HepG2 (cell line): ENCODE measurements around the gene MRPL10.

Source experiments
- ATF1 ChIP-seq: IDR thresholded peaks from 2 replicates; pipeline ENCODE4 v1.6.1; 2016; ENCODE audit warnings: mild to moderate bottlenecking, control low read depth
- DPF2 ChIP-seq: sonication (generic); formaldehyde crosslinking; IDR thresholded peaks from 2 replicates; pipeline ENCODE4 v1.4.0; 2020; ENCODE audit warnings: mild to moderate bottlenecking, low read depth, missing genetic modification reagents, borderline replicate concordance
- MIER3 ChIP-seq: IDR thresholded peaks from 2 replicates; pipeline ENCODE4 v1.6.1; 2016; ENCODE audit warnings: missing compliant biosample characterization, borderline replicate concordance
- ONECUT2 ChIP-seq: sonication (generic); formaldehyde crosslinking; IDR thresholded peaks from 2 replicates; pipeline ENCODE4 v1.4.0; 2020; ENCODE audit warnings: missing genetic modification reagents
- ZNF382 ChIP-seq: sonication (generic); formaldehyde crosslinking; IDR thresholded peaks from 2 replicates; pipeline ENCODE4 v1.5.0; 2020; ENCODE audit warnings: missing genetic modification reagents, mild to moderate bottlenecking, borderline replicate concordance
- ZNF776 ChIP-seq: sonication (generic); formaldehyde crosslinking; IDR thresholded peaks from 2 replicates; pipeline ENCODE4 v1.4.0; 2020; ENCODE audit warnings: mild to moderate bottlenecking, missing genetic modification reagents
- ZSCAN5A ChIP-seq: sonication (generic); formaldehyde crosslinking; IDR thresholded peaks from 2 replicates; pipeline ENCODE4 v1.8.0; 2022; ENCODE audit warnings: mild to moderate bottlenecking, missing genetic modification reagents, borderline replicate concordance
- TF ChIP-seq, protein P1 (sequence below): sonication (generic); formaldehyde crosslinking; IDR thresholded peaks from 2 replicates; pipeline ENCODE4 v1.4.0; 2020; ENCODE audit warnings: missing genetic modification reagents

DNA sequence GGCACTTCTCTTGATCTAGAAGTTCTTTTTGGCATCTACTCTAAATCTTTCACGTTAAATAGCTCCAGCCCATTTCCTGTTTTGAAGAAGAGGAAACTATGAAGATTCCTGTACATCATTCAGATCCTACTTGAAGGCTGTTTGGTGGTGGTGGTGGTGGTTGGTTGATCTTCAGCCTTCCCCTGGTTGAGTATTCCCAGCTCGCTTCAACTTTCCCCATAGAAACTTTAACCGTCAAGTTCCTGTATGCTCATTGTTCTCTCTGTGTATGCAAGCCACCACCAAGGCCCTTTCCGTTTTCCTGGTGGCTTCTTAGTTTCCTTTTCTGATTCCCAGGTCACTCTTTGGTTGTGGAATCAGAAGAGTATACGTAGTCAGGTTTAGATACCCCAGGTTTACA, 3.4 kb upstream of the MRPL10 start:
- no peak for TF ChIP-seq ZSCAN5A (CRISPR knock-in tag)
- TF ChIP-seq ZNF382: no peak
- TF ChIP-seq MIER3 (CRISPR knock-in tag): no peak
- TF ChIP-seq ZNF776 (CRISPR knock-in tag): no peak
- TF ChIP-seq ATF1 (CRISPR knock-in tag): no peak
- no peak for TF ChIP-seq ONECUT2
- TF ChIP-seq DPF2 (CRISPR knock-in tag): no peak
- TF ChIP-seq, protein P1, sequence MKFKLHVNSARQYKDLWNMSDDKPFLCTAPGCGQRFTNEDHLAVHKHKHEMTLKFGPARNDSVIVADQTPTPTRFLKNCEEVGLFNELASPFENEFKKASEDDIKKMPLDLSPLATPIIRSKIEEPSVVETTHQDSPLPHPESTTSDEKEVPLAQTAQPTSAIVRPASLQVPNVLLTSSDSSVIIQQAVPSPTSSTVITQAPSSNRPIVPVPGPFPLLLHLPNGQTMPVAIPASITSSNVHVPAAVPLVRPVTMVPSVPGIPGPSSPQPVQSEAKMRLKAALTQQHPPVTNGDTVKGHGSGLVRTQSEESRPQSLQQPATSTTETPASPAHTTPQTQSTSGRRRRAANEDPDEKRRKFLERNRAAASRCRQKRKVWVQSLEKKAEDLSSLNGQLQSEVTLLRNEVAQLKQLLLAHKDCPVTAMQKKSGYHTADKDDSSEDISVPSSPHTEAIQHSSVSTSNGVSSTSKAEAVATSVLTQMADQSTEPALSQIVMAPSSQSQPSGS (CRISPR knock-in tag): no peak
